ENCODE data around the gene ARG2.

Gene ARG2

DNA sequence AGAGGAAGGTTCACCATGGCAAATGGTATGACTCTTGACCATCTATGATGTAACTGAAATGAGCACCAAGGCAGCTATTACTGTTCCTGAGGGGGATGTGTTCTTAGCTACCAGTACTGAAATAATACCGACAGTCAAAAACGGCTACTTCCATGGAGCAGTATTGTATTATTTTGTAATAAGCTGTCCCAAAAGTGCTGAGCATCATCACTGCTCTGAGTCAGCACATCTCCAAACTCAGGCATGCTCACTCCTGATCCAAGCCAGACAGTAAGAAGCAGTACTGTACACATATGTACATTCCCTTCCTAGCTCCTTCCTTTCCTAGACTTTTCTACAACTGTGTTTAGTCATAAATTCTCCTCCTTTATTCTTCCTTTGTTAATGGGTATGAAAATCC, 46.1 kb downstream of the ARG2 start:
- TF ChIP-seq, protein P1, sequence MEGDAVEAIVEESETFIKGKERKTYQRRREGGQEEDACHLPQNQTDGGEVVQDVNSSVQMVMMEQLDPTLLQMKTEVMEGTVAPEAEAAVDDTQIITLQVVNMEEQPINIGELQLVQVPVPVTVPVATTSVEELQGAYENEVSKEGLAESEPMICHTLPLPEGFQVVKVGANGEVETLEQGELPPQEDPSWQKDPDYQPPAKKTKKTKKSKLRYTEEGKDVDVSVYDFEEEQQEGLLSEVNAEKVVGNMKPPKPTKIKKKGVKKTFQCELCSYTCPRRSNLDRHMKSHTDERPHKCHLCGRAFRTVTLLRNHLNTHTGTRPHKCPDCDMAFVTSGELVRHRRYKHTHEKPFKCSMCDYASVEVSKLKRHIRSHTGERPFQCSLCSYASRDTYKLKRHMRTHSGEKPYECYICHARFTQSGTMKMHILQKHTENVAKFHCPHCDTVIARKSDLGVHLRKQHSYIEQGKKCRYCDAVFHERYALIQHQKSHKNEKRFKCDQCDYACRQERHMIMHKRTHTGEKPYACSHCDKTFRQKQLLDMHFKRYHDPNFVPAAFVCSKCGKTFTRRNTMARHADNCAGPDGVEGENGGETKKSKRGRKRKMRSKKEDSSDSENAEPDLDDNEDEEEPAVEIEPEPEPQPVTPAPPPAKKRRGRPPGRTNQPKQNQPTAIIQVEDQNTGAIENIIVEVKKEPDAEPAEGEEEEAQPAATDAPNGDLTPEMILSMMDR (IDR thresholded peaks at IDR 0.05; ENCODE audit: control insufficient read depth, extremely low read depth, insufficient read depth): no peak
- H3K4me3 ChIP-seq (ENCODE audit: low read depth, low read length): no peak overlapping the region
- no peak for DNase-seq (ENCODE audit: low read depth)

DNA sequence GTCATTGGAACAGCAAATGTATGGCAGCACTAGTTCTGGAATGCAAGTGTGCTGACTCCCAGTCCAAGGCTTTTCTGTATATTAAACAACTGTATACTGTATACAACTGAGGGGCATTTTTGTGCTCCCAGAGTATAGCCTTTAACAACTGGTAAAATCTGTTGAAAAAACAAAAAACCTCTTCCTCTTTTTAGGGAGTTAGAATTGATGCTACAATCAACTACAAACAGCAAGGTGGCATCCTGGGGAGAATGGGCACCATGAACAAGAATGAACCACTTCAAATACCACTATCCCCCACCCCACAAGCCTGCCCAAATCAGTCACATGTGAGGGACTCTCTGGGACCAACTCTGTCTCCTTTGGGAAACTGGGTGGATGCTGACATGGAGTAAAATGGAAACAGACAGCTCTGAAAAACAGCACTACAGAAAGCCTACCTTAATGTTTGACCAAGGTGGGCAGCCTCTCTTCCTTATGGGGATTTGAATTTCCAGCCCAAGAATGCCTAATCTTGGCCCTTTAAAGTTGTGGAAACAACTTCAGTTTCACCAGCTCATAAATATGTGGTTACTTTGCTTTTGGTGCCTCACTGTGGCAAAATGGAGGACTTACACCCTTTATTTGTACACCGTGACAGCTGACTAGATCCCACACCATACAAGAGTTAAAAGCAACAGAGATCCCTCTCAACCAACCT, 47.2 kb downstream of the ARG2 start:
- DNase-seq (ENCODE audit: low read depth): peak; percentile 41
- TF ChIP-seq, protein P1 (IDR thresholded peaks at IDR 0.05; ENCODE audit: control insufficient read depth, extremely low read depth, insufficient read depth): peak; percentile 69
- no peak overlapping the region for H3K4me3 ChIP-seq (ENCODE audit: low read depth, low read length)

DNA sequence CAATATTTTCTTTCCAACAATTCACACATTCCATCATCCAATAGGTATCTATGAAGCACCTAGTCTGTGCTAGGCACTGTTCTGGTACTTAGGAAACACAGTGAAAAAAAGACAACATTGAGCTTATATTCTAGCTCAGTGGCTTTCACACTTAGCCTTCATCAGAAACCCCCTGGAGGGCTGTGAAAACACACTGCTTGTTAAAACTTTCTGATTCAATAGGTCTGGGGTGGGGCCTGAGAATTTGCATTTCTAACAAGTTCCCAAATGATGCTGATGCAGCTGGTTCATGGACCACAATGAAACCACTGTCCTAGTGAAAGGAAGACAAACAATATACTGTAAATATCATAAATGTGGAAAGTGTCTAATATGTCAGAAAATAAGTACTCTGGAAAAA, 48.8 kb downstream of the ARG2 start:
- TF ChIP-seq, protein P1 (IDR thresholded peaks at IDR 0.05; ENCODE audit: control insufficient read depth, extremely low read depth, insufficient read depth): no peak
- no peak for DNase-seq (ENCODE audit: low read depth)
- no peak overlapping the region for H3K4me3 ChIP-seq (ENCODE audit: low read depth, low read length)

DNA sequence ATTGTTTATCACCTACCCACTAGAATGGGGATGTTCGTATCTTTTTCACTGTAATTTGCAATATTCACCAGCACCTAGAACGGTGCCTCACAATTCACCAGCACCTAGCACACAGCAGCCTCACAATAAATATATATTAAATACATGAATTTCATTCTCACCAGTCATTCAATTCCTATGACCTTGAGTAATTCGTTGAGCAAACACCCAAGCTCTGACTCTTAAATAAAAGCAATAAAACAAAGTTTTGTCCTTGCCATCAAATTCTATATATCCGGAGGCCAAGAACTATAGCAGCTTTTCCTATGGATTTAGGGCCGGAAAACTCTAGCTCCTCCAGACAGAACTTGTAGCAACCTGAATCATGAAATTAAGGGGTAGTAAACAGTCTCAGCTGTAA, 53.7 kb downstream of the ARG2 start:
- no peak for DNase-seq (ENCODE audit: low read depth)
- H3K4me3 ChIP-seq (ENCODE audit: low read depth, low read length): peak overlapping the region; percentile 82
- TF ChIP-seq, protein P1 (IDR thresholded peaks at IDR 0.05; ENCODE audit: control insufficient read depth, extremely low read depth, insufficient read depth): no peak

DNA sequence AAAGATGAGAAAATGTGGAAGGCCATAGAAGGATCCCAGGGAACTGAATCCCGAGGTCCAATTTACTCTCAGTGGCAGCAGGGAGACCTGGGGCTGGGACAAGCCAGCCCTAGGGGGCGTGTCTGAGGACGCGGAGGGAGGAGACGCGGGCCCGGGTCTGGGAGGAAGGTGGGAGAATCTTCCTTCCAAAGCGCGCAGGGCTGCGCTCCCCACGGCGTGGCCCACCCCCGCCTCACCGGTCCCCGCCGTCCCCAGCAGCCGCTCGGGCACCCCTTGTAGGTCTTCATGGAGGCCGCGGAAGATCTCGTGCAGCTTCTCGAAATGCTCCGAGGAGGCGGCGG, 54.4 kb downstream of the ARG2 start:
- TF ChIP-seq, protein P1 (IDR thresholded peaks at IDR 0.05; ENCODE audit: control insufficient read depth, extremely low read depth, insufficient read depth): peak; percentile 22
- DNase-seq (ENCODE audit: low read depth): no peak
- peak overlapping the region; percentile 82 for H3K4me3 ChIP-seq (ENCODE audit: low read depth, low read length)

DNA sequence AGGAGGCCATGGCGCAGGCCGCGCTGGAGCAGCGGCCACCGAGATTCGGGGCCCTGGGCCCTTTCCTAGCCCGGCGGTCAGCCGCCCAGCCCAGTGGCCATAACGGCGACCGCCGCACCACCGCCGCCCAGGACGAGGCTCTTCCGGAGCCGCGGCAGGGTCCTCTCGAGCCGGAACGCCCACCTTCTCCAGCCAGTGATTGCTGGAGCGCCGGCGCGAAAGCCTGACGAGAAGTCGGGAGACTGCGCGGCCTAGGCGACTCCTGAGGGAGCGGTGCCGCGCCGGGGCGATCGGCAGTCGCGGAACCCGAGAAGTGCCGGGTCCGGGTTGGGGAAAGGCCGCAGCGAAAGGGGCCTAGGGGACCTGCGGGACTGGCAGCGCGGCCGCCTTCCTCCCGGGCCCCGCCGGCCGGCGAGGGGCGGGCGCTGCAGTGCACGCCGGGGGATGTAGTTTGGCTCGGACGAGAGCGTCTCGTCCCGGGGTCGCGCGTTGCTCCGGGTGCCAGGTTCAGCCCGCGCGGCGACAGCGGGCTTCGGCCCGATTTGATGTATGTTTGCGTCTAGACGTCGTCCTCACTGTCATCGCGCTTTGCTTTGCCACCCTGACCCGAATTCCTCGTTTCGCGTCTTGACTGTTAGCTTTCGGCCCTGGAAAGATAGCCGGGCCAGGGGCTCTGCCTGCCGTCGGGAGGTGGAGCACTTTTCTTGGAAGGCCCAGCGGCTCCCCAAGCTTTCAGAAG, 54.9 kb downstream of the ARG2 start, which contains the start of gene VTI1B:
VTI1B (minus strand) TSS at position 153 of the 739 bp plus-strand sequence; CDS start at position 10, 143 bp downstream.
- H3K4me3 ChIP-seq (ENCODE audit: low read depth, low read length): peak within 1 kb of the TSS; percentile 82

More for the DNA sequence above, 54.9 kb downstream of the ARG2 start, which contains the start of gene VTI1B:
- no peak for DNase-seq (ENCODE audit: low read depth)
- TF ChIP-seq, protein P1 (IDR thresholded peaks at IDR 0.05; ENCODE audit: control insufficient read depth, extremely low read depth, insufficient read depth): peak; percentile 20; the same call in 1 of the 2 replicates

Data from LNCaP clone FGC (cell line).